ENCODE measurements around the gene BMPR1B. TPM values are rescaled to one million over a fixed set of nuclear protein-coding genes. Genes with fewer than 3 reads are reported as not detected.

BMPR1B gene
- total RNA-seq, 3 donors from 2014 or later (not counting 1 experiment from before 2014, with no cell fraction given): 0.25 TPM; not detected in 2

- intact Hi-C loops (cut with micrococcal nuclease): no loop called here
- Histone ChIP-seq H3K27ac (ENCODE audit: low read length) (no peak overlapping the region), H3K27me3 (ENCODE audit: control insufficient read depth, insufficient read depth, low read length) (no peaks in the 10 kb centered on the region), H3K36me3 (ENCODE audit: control insufficient read depth, insufficient read depth, low read length) (no peaks in the 10 kb centered on the region), H3K9me3 (ENCODE audit: control insufficient read depth, insufficient read depth, low read length) (no peaks in the 10 kb centered on the region), H3K4me1 (ENCODE audit: control insufficient read depth, insufficient read depth, low read length) (no peaks in the 10 kb centered on the region), H3K4me3 (ENCODE audit: low read length) (no peak overlapping the region)
- no peak for TF ChIP-seq CTCF (IDR thresholded peaks at IDR 0.05)
- ATAC-seq (no peak), DNase-seq (no peak)
- Mint-ChIP-seq H3K9me3 (no peaks in the 10 kb centered on the region), H3K4me3 (no peak overlapping the region), H3K27me3 (ENCODE audit: low read depth in 2 of 2) (peaks cover 0 to 9% of the 10 kb centered on the region in 2 donors), H3K4me1 (no peaks in the 10 kb centered on the region), H3K27ac (no peak overlapping the region), H3K36me3 (no peaks in the 10 kb centered on the region)
- WGBS (ENCODE audit: insufficient coverage): 77% methylated on average over 1 of the region's 2 CpGs
Observed at GRCh38 chr4:95120456-95120855, 362.7 kb downstream of the BMPR1B start.

- Mint-ChIP-seq H3K27ac (no peak overlapping the region), H3K4me1 (no peaks in the 10 kb centered on the region), H3K36me3 (no peaks in the 10 kb centered on the region), H3K27me3 (ENCODE audit: low read depth in 2 of 2) (peaks cover 0 to 9% of the 10 kb centered on the region in 2 donors), H3K9me3 (no peaks in the 10 kb centered on the region), H3K4me3 (no peak overlapping the region)
- intact Hi-C loops (cut with micrococcal nuclease): no loop called here
- 80% methylated on average over 9 of the region's 9 CpGs for WGBS (ENCODE audit: insufficient coverage)
- ATAC-seq (no peak), DNase-seq (no peak)
- no peak for TF ChIP-seq CTCF (IDR thresholded peaks at IDR 0.05)
- H3K36me3 ChIP-seq (ENCODE audit: control insufficient read depth, insufficient read depth, low read length): no peaks in the 10 kb centered on the region
- H3K9me3 ChIP-seq (ENCODE audit: control insufficient read depth, insufficient read depth, low read length): no peaks in the 10 kb centered on the region
- no peaks in the 10 kb centered on the region for H3K4me1 ChIP-seq (ENCODE audit: control insufficient read depth, insufficient read depth, low read length)
- H3K4me3 ChIP-seq (ENCODE audit: low read length): no peak overlapping the region
- no peak overlapping the region for H3K27ac ChIP-seq (ENCODE audit: low read length)
- H3K27me3 ChIP-seq (ENCODE audit: control insufficient read depth, insufficient read depth, low read length): no peaks in the 10 kb centered on the region
Observed at GRCh38 chr4:95122001-95122400, 364.2 kb downstream of the BMPR1B start.

GRCh38 chr4:95124906-95125504 lies 367.2 kb downstream of the BMPR1B start:
- WGBS (ENCODE audit: insufficient coverage): 80% methylated on average over 4 of the region's 4 CpGs
- Histone ChIP-seq H3K4me1 (ENCODE audit: control insufficient read depth, insufficient read depth, low read length) (no peaks in the 10 kb centered on the region), H3K9me3 (ENCODE audit: control insufficient read depth, insufficient read depth, low read length) (no peaks in the 10 kb centered on the region), H3K36me3 (ENCODE audit: control insufficient read depth, insufficient read depth, low read length) (no peaks in the 10 kb centered on the region), H3K27ac (ENCODE audit: low read length) (no peak overlapping the region), H3K27me3 (ENCODE audit: control insufficient read depth, insufficient read depth, low read length) (no peaks in the 10 kb centered on the region), H3K4me3 (ENCODE audit: low read length) (no peak overlapping the region)
- ATAC-seq (no peak), DNase-seq (peak in 1 of 2 donors; percentile 11)
- H3K27ac Mint-ChIP-seq: no peak overlapping the region
- no peak overlapping the region for H3K4me3 Mint-ChIP-seq
- peaks cover 6% of the 10 kb centered on the region in 2 donors for H3K4me1 Mint-ChIP-seq
- intact Hi-C loops (cut with micrococcal nuclease): no loop called here
- no peaks in the 10 kb centered on the region for H3K9me3 Mint-ChIP-seq
- TF ChIP-seq CTCF (IDR thresholded peaks at IDR 0.05): no peak
- H3K36me3 Mint-ChIP-seq: no peaks in the 10 kb centered on the region
- no peaks in the 10 kb centered on the region for H3K27me3 Mint-ChIP-seq (ENCODE audit: low read depth in 2 of 2)

GRCh38 chr4:95129031-95129430 lies 371.3 kb downstream of the BMPR1B start:
- Histone ChIP-seq H3K4me1 (ENCODE audit: control insufficient read depth, insufficient read depth, low read length) (no peaks in the 10 kb centered on the region), H3K9me3 (ENCODE audit: control insufficient read depth, insufficient read depth, low read length) (no peaks in the 10 kb centered on the region), H3K27me3 (ENCODE audit: control insufficient read depth, insufficient read depth, low read length) (no peaks in the 10 kb centered on the region), H3K4me3 (ENCODE audit: low read length) (no peak overlapping the region), H3K27ac (ENCODE audit: low read length) (no peak overlapping the region), H3K36me3 (ENCODE audit: control insufficient read depth, insufficient read depth, low read length) (no peaks in the 10 kb centered on the region)
- no peak for TF ChIP-seq CTCF (IDR thresholded peaks at IDR 0.05)
- peaks cover 7 to 9% of the 10 kb centered on the region in 2 donors for H3K4me1 Mint-ChIP-seq
- H3K9me3 Mint-ChIP-seq: no peaks in the 10 kb centered on the region
- no peaks in the 10 kb centered on the region for H3K27me3 Mint-ChIP-seq (ENCODE audit: low read depth in 2 of 2)
- H3K27ac Mint-ChIP-seq: no peak overlapping the region
- intact Hi-C loops (cut with micrococcal nuclease): no loop called here
- DNase-seq (no peak), ATAC-seq (no peak)
- H3K36me3 Mint-ChIP-seq: no peaks in the 10 kb centered on the region
- 70% methylated on average over 4 of the region's 4 CpGs for WGBS (ENCODE audit: insufficient coverage)
- H3K4me3 Mint-ChIP-seq: no peak overlapping the region

Measured in natural killer cell (primary cell).